GM13977 (cell line): ENCODE measurements around the gene LGALSL.

Experiments
- DNase-seq: peaks from one replicate; pipeline ENCODE4 v3.0.0; 2012; ENCODE audit warnings: low spot score
- CTCF ChIP-seq: IDR thresholded peaks from 2 replicates; pipeline ENCODE4 v1.5.1; 2012; ENCODE audit warnings: mild to moderate bottlenecking, control low read depth; ENCODE audit not compliant: insufficient read depth; ENCODE audit errors: extremely low read depth, missing control alignments
- in situ Hi-C: fragments of 300-500 bp; cut with MboI; formaldehyde crosslinking; loops from one replicate; pipeline ENCODE4 v1.12.0; 2022; ENCODE audit warnings: low sequenced_read_pairs, low pct_unique_long_range_greater_than_20kb, mixed read lengths, inconsistent platforms; ENCODE audit not compliant: unreplicated experiment

Gene LGALSL

GRCh38 chr2:64461271-64462058 lies 7.5 kb downstream of the LGALSL start:
- TF ChIP-seq CTCF, result no peak
- in situ Hi-C loops, result no loop called here
- DNase-seq, result no peak

GRCh38 chr2:64462171-64462570 lies 8.2 kb downstream of the LGALSL start:
- TF ChIP-seq CTCF, result no peak
- in situ Hi-C loops, result no loop called here
- DNase-seq, result no peak

GRCh38 chr2:64462940-64463700 lies 9.2 kb downstream of the LGALSL start:
- no peak for DNase-seq
- no peak for TF ChIP-seq CTCF
- in situ Hi-C loops, result no loop called here

GRCh38 chr2:64463781-64464180 lies 9.8 kb downstream of the LGALSL start:
- DNase-seq, result no peak
- in situ Hi-C loops, result no loop called here

GRCh38 chr2:64466478-64467085 lies 12.6 kb downstream of the LGALSL start:
- DNase-seq, result no peak
- no peak for TF ChIP-seq CTCF
- in situ Hi-C loops, result no loop called here

More at GRCh38 chr2:64463781-64464180, 9.8 kb downstream of the LGALSL start:
- no peak for TF ChIP-seq CTCF

- DNase-seq, result no peak
- in situ Hi-C loops, result no loop called here
- no peak for TF ChIP-seq CTCF
Observed at GRCh38 chr2:64467096-64467843, 13.3 kb downstream of the LGALSL start.
